Stimulated activated CD4-positive, alpha-beta T cell treated with anti-CD3 and anti-CD28 coated beads, Interleukin-15, amount 100 ng/mL, for 48 hours (primary cell): ENCODE measurements around the gene BLVRA.
A peak's percentile ranks its signal among the peaks of the same experiment; 100 is the strongest.
"Not testable (repeated sequence)": the region's sequence is repeated elsewhere in the genome, so short reads cannot be mapped to it uniquely, and the experiment has no call there.

Experiments used
- DNase-seq, 2 donors: peaks; one replicate each; pipeline ENCODE4 v3.0.0-alpha.2; 2020; ENCODE audit warnings: low read depth in 2 of 2

The BLVRA gene

GRCh38 chr7:43758029-43758821 lies at the start of gene BLVRA:
Gene BLVRA (plus strand): TSS chr7:43758680. CDS start chr7:43771159, 12,479 bp downstream.
- DNase-seq, result peak in 1 of 2 donors; percentile 50

- no peak for DNase-seq
These were observed 47.0 kb upstream of the BLVRA start for GRCh38 chr7:43711503-43711902.

DNA sequence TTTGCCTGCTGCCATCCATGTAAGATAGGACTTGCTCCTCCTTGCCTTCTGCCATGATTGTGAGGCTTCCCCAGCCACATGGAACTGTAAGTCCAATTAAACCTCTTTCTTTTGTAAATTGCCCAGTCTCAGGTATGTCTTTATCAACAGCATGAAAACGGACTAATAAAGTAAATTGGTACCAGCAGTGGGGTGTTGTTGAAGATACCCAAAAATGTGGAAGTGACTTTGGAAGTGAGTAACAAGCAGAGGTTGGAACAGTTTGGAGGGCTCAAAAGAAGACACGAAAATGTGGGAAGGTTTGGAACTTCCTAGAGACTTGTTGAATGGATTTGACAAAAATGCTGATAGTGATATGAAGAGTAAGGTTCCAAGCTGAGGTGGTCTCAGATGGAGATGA lies 42.5 kb upstream of the BLVRA start:
- DNase-seq, result not testable (repeated sequence)

- DNase-seq, result no peak
These were observed 41.9 kb upstream of the BLVRA start for GRCh38 chr7:43716598-43716997.

- no peak for DNase-seq
These were observed 37.2 kb upstream of the BLVRA start for GRCh38 chr7:43721193-43721806.

GRCh38 chr7:43723007-43723341 lies 35.5 kb upstream of the BLVRA start:
- no peak for DNase-seq

DNA sequence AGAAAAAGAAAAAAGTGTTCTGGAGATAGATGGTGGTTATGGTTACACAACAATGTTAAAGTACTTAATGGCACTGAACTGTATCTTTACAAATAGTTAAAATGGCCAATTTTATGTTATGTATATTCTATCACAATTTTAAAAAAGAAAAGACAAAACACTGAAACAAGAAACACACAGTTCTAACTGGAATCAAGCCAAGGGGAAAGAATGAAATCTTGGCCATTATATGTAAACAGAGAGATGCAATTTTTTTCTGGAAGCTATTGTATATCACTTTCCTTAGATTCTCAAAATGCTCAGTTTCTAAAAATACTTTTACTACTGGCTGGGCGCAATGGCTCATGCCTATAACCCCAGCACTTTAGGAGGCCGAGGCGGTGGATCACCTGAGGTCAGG lies 33.2 kb upstream of the BLVRA start:
- DNase-seq, result no peak

GRCh38 chr7:43726466-43726865 lies 32.0 kb upstream of the BLVRA start:
- no peak for DNase-seq

- DNase-seq, result no peak
These were observed 31.5 kb upstream of the BLVRA start for GRCh38 chr7:43727003-43727402.

- no peak for DNase-seq
These were observed 31.0 kb upstream of the BLVRA start for GRCh38 chr7:43727494-43727893.

DNA sequence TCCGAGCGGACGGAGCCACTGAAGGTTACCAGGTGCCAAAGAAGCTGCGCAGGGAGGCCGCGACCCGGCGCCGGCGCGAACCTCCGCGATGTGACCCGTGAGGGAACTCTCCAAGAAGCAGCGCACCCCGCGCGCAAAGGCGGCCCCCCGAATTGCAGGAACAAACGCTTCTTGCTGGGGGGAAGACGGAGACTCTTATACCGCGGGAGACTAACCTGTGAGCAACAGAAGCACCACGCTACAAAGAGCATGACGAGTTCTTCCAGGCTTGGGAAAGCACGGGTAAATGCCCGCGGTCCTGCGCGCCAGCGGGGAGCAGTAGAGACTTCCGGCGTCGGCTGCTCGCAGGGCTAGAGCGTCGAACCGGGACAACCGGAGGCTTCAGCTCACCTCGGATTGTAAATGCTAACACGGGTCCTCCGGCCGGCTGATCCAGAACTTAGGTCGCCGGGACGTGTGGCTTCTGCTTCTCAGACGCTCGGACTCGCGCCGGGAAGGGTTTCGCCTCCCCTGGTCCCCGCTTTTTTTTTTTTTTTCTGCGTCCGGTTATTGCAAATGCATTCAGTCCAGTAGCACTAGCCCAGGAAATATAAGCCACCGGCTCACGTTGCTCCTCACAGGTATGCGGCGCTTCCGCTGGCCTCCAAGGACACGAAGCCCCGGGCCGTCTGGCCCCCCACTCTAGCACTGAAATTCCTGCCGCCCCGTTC lies 29.1 kb upstream of the BLVRA start, which contains the start of gene COA1:
COA1 (minus strand) TSS at position 310 of the 710 bp plus-strand sequence. CDS start 80,909 bp downstream, outside the sequence.
- peak; percentile 69 to 74 for DNase-seq

GRCh38 chr7:43729924-43730248 lies 28.6 kb upstream of the BLVRA start:
- DNase-seq, result no peak

DNA sequence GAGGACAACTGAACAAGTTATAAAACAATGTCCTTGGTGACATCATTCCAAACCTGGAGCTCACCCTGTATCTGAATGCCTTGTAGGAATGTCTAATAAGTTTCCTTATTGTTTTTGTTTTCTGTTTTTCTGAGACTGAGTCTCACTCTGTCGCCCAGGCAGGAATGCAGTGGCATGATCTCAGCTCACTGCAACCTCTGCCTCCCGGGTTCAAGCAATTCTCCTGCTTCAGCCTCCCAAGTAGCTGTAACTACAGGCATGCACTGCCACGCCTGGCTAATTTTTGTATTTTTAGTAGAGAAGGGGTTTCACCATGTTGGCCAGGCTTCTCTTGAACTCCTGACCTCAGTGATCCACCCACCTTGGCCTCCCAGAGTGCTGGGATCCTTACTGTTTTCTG lies 27.0 kb upstream of the BLVRA start:
- DNase-seq, result not testable (repeated sequence)

GRCh38 chr7:43734575-43735332 lies 23.7 kb upstream of the BLVRA start:
- DNase-seq, result not testable (repeated sequence)

GRCh38 chr7:43735403-43735801 lies 23.1 kb upstream of the BLVRA start:
- no peak for DNase-seq

DNA sequence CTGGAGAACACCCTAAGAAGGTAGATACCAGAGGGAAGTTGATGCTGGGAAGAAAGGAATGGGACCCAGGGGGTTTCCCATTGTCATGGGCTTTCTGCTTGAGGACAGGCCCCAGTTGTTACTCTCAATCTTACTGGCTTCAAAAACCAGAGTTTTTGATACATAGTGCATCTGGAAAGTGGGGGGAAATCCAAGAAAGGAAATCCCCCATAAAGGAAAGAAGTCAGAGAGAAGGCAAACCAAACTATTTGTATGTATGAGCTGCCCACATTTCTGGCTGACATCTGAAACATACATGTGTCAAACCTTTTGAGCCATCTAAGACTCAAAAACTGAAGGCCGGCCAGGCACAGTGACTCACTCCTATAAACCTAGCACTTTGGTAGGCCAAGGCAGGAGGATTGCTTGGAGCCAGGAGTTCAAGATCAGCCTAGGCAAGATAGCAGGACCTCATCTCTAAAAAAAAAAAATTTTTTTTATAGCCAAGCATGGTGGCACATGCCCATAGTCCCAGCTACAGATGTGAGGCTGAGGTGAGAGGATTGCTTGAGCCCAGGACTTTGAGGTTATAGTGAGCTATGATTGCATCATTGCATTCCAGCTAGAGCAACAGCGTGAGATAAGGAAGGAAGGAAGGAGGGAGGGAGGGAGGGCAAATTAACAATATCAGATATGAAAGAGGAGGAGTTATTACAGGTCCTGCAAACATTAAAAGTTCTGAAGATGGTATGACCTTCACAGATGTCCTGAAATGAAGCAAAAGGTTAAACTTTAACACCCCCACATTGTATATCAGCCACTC lies 22.5 kb upstream of the BLVRA start:
- peak in 1 of 2 donors; percentile 15 for DNase-seq

DNA sequence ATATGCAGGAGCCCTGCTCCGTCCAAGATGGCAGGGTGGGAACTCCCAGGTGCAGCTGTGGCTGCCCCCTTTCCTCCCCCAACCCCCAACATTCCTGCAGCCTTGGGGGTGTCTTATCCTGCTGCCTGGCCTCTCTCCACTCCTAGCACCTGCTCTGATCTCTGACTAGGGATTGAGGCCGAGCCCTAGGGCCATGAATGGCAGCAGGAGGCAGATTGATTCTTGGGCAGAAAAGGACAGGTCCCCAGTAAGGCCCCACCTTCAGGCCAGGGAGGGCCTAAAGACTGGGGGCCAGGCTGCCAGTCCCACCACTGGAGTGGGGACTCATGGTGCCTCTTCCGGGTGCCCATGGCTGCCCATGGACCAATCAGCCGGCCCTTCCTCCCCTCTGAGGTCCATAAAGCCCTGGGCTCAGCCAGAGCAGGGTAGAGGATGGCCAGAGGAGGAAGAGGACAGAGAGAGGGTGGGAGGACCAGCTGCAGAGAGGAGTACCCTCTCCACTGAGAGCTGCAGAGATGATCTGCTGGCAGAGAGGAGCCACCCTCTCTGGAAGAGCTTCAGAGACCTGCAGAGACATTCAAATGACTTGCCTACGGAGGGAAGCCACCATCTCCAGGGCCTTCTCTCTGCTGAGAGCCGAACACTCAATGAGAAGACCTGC lies 20.9 kb upstream of the BLVRA start:
- DNase-seq, result no peak

GRCh38 chr7:43742692-43743091 lies 15.8 kb upstream of the BLVRA start:
- no peak for DNase-seq

- no peak for DNase-seq
These were observed 11.0 kb upstream of the BLVRA start for GRCh38 chr7:43747328-43748105.

DNA sequence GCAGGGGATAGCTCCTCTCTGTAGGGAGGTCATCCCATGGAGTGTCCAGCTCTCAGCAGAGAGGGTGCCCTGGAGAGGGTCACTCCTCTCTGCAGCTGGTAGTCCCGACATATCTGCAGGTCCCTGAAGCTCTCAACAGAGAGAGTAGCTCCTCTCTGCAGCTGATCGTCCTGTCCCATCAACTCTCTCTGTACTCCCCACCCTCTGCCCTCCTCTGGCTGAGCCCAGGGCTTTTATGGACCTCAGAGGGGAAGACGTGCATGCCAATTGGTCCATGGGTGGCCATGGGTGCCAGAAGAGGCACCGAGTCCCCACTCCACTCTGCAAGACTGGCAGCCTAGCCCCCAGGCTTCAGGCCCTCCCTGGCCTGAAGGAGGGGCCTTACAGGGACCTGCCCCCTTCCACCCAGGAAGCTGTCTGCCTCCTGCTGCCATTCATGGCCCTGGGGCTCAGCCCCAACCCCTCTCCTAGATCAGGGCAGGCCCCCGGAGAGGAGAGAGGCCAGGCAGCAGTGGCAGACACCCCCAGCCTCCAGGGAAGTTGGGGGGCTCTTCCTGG lies 9.0 kb upstream of the BLVRA start:
- no peak for DNase-seq
